ENCODE data around the gene MPZL1.

- TF ChIP-seq CTCF (IDR thresholded peaks at IDR 0.05) = no peak
- TF ChIP-seq POLR2A (IDR thresholded peaks at IDR 0.05) = no peak
Observed at GRCh38 chr1:167773516-167773915, 51.7 kb downstream of the MPZL1 start.

All from testis (tissue), 2 donors.